ENCODE measurements around the gene ALPP.

DNA sequence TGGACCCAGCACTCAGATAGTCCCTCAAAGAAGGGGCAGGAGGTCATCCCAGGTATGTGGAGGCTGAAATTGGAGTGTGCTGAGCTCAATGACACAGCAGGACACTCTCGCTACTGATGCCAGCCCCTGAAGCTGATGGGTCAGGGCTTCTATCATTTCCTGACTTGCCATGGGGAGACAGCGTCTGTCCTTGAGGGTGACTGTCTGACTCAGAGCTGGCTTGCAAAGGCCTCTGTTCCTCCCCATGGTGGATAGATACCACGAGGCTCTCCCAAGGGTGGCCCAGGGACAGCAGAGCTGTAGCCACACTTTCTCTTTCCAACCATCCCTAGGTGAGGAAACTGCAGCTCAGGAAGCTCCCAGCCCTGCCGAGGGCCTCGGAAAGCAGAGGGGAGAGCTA is 38.9 kb downstream of the ALPP start:
- TF ChIP-seq, protein P1, sequence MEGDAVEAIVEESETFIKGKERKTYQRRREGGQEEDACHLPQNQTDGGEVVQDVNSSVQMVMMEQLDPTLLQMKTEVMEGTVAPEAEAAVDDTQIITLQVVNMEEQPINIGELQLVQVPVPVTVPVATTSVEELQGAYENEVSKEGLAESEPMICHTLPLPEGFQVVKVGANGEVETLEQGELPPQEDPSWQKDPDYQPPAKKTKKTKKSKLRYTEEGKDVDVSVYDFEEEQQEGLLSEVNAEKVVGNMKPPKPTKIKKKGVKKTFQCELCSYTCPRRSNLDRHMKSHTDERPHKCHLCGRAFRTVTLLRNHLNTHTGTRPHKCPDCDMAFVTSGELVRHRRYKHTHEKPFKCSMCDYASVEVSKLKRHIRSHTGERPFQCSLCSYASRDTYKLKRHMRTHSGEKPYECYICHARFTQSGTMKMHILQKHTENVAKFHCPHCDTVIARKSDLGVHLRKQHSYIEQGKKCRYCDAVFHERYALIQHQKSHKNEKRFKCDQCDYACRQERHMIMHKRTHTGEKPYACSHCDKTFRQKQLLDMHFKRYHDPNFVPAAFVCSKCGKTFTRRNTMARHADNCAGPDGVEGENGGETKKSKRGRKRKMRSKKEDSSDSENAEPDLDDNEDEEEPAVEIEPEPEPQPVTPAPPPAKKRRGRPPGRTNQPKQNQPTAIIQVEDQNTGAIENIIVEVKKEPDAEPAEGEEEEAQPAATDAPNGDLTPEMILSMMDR (IDR thresholded peaks at IDR 0.05) = no peak
- no peak for TF ChIP-seq REST (IDR thresholded peaks at IDR 0.05; ENCODE audit: low read depth, low read length)
- no peak for TF ChIP-seq EZH2phosphoT487 (IDR thresholded peaks at IDR 0.05; ENCODE audit: borderline replicate concordance, low read depth)
- TF ChIP-seq RCOR1 (IDR thresholded peaks at IDR 0.05; ENCODE audit: low read length) = no peak
- no peak for TF ChIP-seq RAD21 (IDR thresholded peaks at IDR 0.05; ENCODE audit: low read length)
- TF ChIP-seq FOXM1 (IDR thresholded peaks at IDR 0.05; ENCODE audit: low read depth) = no peak
